Measurements from ENCODE around the gene CPB2. TPM values are rescaled to one million over a fixed set of nuclear protein-coding genes. Genes with fewer than 3 reads are reported as not detected.

CPB2 gene
- total and polyA plus RNA-seq, 7 donors, result not detected

- no peaks in the 10 kb centered on the region for H3K9me3 ChIP-seq
Observed at GRCh38 chr13:46114613-46115012, 9.8 kb upstream of the CPB2 start.

GRCh38 chr13:46113596-46113995, 8.8 kb upstream of the CPB2 start:
- Histone ChIP-seq H3K4me3 (no peak overlapping the region), H3K4me1 (no peaks in the 10 kb centered on the region), H3K27ac (no peak overlapping the region), H3K27me3 (ENCODE audit: insufficient read depth in 3 of 3, low read length in 2 of 3) (peaks cover 0 to 7% (median 0%) of the 10 kb centered on the region in 3 donors), H3K9me3 (no peaks in the 10 kb centered on the region), H3K36me3 (ENCODE audit: insufficient read depth in 1 of 2, low read depth in 1 of 2) (no peaks in the 10 kb centered on the region)
- TF ChIP-seq CTCF (IDR thresholded peaks at IDR 0.05), result no peak
- no peak for DNase-seq
- 78 to 95% (median 81%) methylated on average over 2 of the region's 2 CpGs for WGBS, 3 donors
- intact Hi-C loops (cut with DNase I), result no loop called here
- no peak for ATAC-seq

More at GRCh38 chr13:46114613-46115012, 9.8 kb upstream of the CPB2 start:
- WGBS, 3 donors, result 91 to 94% (median 92%) methylated on average over 9 of the region's 9 CpGs
- intact Hi-C loops (cut with DNase I), result no loop called here
- Histone ChIP-seq H3K27me3 (ENCODE audit: insufficient read depth in 3 of 3, low read length in 2 of 3) (peaks cover 0 to 7% (median 0%) of the 10 kb centered on the region in 3 donors), H3K36me3 (ENCODE audit: insufficient read depth in 1 of 2, low read depth in 1 of 2) (no peaks in the 10 kb centered on the region), H3K4me1 (no peaks in the 10 kb centered on the region), H3K4me3 (no peak overlapping the region), H3K27ac (no peak overlapping the region)
- TF ChIP-seq CTCF (IDR thresholded peaks at IDR 0.05), result no peak
- ATAC-seq (no peak), DNase-seq (no peak)

DNA sequence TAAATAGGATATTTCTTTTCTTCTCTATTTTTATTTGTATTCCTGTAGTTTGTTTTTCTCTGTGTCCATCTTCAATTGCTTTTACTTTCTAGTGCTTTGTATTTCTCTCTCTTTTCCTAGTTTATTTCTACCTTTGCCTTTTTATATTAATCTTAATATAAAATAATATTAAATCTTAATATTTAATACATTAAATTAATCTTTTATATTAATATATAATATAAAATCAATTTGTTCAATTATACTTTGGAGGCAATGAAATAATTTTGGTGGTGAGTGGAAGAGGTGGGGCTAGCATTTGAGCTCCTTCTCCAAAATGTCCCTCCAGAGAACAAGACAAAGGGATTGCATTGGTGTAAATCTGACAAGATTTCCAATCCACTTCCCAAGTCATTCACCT, 6.3 kb upstream of the CPB2 start:
- Histone ChIP-seq H3K9me3 (no peaks in the 10 kb centered on the region), H3K36me3 (ENCODE audit: insufficient read depth in 1 of 2, low read depth in 1 of 2) (no peaks in the 10 kb centered on the region), H3K27ac (no peak overlapping the region), H3K4me1 (no peaks in the 10 kb centered on the region), H3K4me3 (no peak overlapping the region), H3K27me3 (ENCODE audit: insufficient read depth in 3 of 3, low read length in 2 of 3) (peaks cover 0 to 7% (median 0%) of the 10 kb centered on the region in 3 donors)
- intact Hi-C loops (cut with DNase I), result no loop called here
- no peak for TF ChIP-seq CTCF (IDR thresholded peaks at IDR 0.05)
- ATAC-seq (no peak), DNase-seq (no peak)

DNA sequence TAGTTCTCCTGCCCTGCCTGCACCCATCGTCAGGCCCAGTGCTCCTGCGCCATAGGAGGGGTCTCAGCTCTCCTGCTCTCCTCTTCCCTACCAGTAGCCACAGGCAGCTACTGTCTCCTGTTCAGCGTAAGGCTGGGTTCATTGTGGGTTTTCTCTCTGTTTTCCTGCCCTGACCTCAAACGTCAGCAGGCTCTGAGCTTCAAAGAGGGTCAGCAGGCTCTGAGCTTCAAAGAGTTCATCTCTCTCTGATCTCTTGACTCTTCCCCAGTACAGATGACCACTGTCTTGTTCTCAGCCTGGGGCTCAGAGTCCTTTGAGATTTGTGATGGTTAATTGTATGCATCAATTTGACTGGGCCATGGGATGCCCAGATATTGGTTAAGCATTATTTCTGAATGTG, 4.6 kb upstream of the CPB2 start:
- WGBS, 3 donors, result 45 to 64% (median 53%) methylated on average over 4 of the region's 4 CpGs
- intact Hi-C loops (cut with DNase I), result no loop called here
- ATAC-seq, result no peak
- H3K27ac ChIP-seq, result no peak overlapping the region
- H3K36me3 ChIP-seq (ENCODE audit: insufficient read depth in 1 of 2, low read depth in 1 of 2), result no peaks in the 10 kb centered on the region
- H3K4me1 ChIP-seq, result no peaks in the 10 kb centered on the region
- no peak overlapping the region for H3K4me3 ChIP-seq
- DNase-seq, result no peak
- no peaks in the 10 kb centered on the region for H3K9me3 ChIP-seq
- H3K27me3 ChIP-seq (ENCODE audit: insufficient read depth in 3 of 3, low read length in 2 of 3), result peaks cover 0 to 6% (median 0%) of the 10 kb centered on the region in 3 donors
- TF ChIP-seq CTCF (IDR thresholded peaks at IDR 0.05), result no peak

GRCh38 chr13:46106839-46107371, 2.1 kb upstream of the CPB2 start:
- no peak for ATAC-seq
- Histone ChIP-seq H3K9me3 (no peaks in the 10 kb centered on the region), H3K4me1 (no peaks in the 10 kb centered on the region), H3K27me3 (ENCODE audit: insufficient read depth in 3 of 3, low read length in 2 of 3) (peaks cover 0 to 3% (median 0%) of the 10 kb centered on the region in 3 donors), H3K4me3 (no peak overlapping the region), H3K27ac (no peak overlapping the region), H3K36me3 (ENCODE audit: insufficient read depth in 1 of 2, low read depth in 1 of 2) (no peaks in the 10 kb centered on the region)
- no peak for DNase-seq
- 56 to 73% (median 71%) methylated on average over 4 of the region's 4 CpGs for WGBS, 3 donors
- TF ChIP-seq CTCF (IDR thresholded peaks at IDR 0.05), result no peak
- intact Hi-C loops (cut with DNase I), result no loop called here
